ENCODE data around the gene LSM14A.
A peak's percentile ranks its signal among the peaks of the same experiment; 100 is the strongest.

LSM14A gene

DNA sequence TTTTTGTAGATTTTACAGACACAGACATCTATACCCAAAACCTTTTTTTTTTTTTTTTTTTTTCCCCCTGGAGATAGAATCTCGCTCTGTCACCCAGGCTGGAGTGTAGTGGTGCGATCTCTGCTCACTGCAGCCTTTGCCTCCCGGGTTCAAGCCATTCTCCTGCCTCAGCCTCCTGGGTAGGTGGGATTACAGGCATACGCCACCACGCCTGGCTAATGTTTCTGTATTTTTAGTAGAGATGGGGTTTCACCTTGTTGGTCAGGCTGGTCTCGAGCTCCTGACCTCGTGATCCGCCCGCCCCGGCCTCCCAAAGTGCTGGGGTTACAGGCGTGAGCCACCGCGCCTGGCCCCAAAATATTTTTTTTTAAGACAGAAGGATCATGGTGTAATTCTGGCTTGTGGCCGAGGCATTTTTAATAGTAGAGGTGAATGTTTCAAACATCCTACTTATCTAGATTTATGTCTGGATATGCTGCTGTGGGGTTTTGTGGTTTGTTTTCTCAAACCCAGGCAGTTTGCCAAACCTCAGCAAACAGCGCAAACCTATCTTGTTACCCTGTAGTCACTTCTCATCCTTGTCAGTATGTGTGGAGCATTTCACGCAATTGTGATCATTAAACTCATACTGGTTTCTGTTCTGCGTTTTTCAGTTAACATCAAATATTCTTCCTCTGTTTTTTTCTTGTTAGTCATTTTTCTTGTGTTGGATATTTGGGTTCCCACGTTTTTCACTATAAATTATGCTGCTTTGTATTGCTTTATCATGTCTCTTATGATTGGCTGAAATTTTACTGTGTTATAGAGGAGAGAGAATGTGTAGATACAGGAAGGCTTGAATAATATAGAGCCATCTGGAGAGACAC lies 45.9 kb downstream of the LSM14A start:
- peak overlapping the region; percentile 94 for H3K27ac ChIP-seq
- TF ChIP-seq CTCF (conservative IDR thresholded peaks at IDR 0.05): no peak

GRCh38 chr19:34218818-34219164 lies 46.5 kb downstream of the LSM14A start:
- H3K27ac ChIP-seq: peak overlapping the region; percentile 94

GRCh38 chr19:34220472-34221063 lies 48.3 kb downstream of the LSM14A start:
- TF ChIP-seq CTCF (conservative IDR thresholded peaks at IDR 0.05): peak; percentile 93
- H3K27ac ChIP-seq: peak overlapping the region; percentile 94; the same call in 1 of the 2 replicates

More at GRCh38 chr19:34218818-34219164, 46.5 kb downstream of the LSM14A start:
- no peak for TF ChIP-seq CTCF (conservative IDR thresholded peaks at IDR 0.05)

GRCh38 chr19:34222386-34222785 lies 50.1 kb downstream of the LSM14A start:
- no peak for TF ChIP-seq CTCF (conservative IDR thresholded peaks at IDR 0.05)
- no peak overlapping the region; the same call in 1 of the 2 replicates for H3K27ac ChIP-seq

- no peak overlapping the region for H3K27ac ChIP-seq
- no peak for TF ChIP-seq CTCF (conservative IDR thresholded peaks at IDR 0.05)
These were observed 52.8 kb downstream of the LSM14A start for GRCh38 chr19:34224996-34225658.

- TF ChIP-seq CTCF (conservative IDR thresholded peaks at IDR 0.05): no peak
- H3K27ac ChIP-seq: no peak overlapping the region
These were observed 53.3 kb downstream of the LSM14A start for GRCh38 chr19:34225659-34226015.

- peak overlapping the region; percentile 0; the same call in 1 of the 2 replicates for H3K27ac ChIP-seq
- TF ChIP-seq CTCF (conservative IDR thresholded peaks at IDR 0.05): no peak
These were observed 53.7 kb downstream of the LSM14A start for GRCh38 chr19:34226036-34226435.

Measured in VCaP (cell line).